ENCODE results near the gene S100A10. TPM values are rescaled to one million over a fixed set of nuclear protein-coding genes. Genes with fewer than 3 reads are reported as not detected.

S100A10 gene
- polyA plus RNA-seq, 1 experiment, result 200 TPM

DNA sequence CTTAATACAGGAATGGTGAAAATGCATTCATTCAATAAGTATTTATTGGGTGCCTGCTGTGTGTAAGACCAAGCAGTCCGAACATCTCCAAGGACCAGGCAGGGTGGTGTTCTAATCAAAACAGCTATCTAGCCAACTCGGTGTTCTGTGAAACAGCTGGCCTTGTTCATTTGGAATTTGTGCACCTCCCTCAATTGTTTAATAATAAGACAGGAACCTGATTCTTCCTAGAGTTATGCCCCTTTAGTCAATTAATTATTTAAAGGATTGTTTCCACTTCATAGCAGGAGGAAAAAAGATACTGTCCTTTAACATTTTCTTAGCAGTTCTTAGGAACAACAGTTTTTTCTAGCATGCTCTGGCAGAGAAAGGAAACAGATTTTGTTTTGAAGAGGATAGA lies 30.4 kb downstream of the S100A10 start:
- TF ChIP-seq, protein P1, sequence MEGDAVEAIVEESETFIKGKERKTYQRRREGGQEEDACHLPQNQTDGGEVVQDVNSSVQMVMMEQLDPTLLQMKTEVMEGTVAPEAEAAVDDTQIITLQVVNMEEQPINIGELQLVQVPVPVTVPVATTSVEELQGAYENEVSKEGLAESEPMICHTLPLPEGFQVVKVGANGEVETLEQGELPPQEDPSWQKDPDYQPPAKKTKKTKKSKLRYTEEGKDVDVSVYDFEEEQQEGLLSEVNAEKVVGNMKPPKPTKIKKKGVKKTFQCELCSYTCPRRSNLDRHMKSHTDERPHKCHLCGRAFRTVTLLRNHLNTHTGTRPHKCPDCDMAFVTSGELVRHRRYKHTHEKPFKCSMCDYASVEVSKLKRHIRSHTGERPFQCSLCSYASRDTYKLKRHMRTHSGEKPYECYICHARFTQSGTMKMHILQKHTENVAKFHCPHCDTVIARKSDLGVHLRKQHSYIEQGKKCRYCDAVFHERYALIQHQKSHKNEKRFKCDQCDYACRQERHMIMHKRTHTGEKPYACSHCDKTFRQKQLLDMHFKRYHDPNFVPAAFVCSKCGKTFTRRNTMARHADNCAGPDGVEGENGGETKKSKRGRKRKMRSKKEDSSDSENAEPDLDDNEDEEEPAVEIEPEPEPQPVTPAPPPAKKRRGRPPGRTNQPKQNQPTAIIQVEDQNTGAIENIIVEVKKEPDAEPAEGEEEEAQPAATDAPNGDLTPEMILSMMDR (IDR thresholded peaks at IDR 0.05; ENCODE audit: low read depth, low read length), result no peak
- ChIA-PET CTCF (interaction anchor here (0.6 to 10.7 kb wide), 3 partner anchors 23 to 36 kb away, joined by 3 to 223 read pairs (median 4); no protein-coding TSS in a partner anchor), POLR2A (no interaction called here)
- H3K27me3 ChIP-seq (ENCODE audit: control insufficient read depth, insufficient read depth, low read length), result peaks cover 4% of the 10 kb centered on the region
- no peak for DNase-seq (ENCODE audit: low read depth, low spot score)
- no peaks in the 10 kb centered on the region for H3K9me3 ChIP-seq (ENCODE audit: control insufficient read depth, insufficient read depth, low read length)
- H3K27ac ChIP-seq (ENCODE audit: low read depth, low read length), result no peak overlapping the region
- no peak overlapping the region for H3K4me3 ChIP-seq (ENCODE audit: low read depth, low read length)

DNA sequence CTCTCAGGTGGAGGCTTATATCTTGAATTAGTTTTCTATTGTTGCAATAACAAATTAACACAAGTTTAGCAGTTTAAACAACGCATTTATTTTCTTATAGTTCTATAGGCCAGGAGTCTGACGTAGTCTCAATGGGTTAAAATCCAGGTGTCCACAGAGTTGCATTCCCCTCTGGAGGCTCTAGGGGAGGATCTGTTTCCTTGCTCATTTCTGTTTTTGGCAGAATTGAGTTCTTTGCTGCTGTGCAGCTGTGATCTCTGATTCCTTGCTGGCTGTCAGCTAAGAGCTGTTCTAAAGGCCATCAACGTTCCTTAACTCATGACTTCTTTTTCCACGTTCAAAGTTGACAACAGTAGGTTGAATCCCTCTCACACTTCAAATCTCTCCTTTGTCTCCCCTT lies 31.8 kb downstream of the S100A10 start:
- Histone ChIP-seq H3K9me3 (ENCODE audit: control insufficient read depth, insufficient read depth, low read length) (no peaks in the 10 kb centered on the region), H3K4me3 (ENCODE audit: low read depth, low read length) (no peak overlapping the region), H3K27me3 (ENCODE audit: control insufficient read depth, insufficient read depth, low read length) (peaks cover 4% of the 10 kb centered on the region), H3K27ac (ENCODE audit: low read depth, low read length) (no peak overlapping the region)
- TF ChIP-seq, protein P1 (IDR thresholded peaks at IDR 0.05; ENCODE audit: low read depth, low read length), result no peak
- DNase-seq (ENCODE audit: low read depth, low spot score), result no peak
- CTCF ChIA-PET, result interaction anchor here (1.1 kb wide), 1 partner anchor 40 kb away, joined by 5 read pairs; no protein-coding TSS in a partner anchor
- POLR2A ChIA-PET, result no interaction called here

DNA sequence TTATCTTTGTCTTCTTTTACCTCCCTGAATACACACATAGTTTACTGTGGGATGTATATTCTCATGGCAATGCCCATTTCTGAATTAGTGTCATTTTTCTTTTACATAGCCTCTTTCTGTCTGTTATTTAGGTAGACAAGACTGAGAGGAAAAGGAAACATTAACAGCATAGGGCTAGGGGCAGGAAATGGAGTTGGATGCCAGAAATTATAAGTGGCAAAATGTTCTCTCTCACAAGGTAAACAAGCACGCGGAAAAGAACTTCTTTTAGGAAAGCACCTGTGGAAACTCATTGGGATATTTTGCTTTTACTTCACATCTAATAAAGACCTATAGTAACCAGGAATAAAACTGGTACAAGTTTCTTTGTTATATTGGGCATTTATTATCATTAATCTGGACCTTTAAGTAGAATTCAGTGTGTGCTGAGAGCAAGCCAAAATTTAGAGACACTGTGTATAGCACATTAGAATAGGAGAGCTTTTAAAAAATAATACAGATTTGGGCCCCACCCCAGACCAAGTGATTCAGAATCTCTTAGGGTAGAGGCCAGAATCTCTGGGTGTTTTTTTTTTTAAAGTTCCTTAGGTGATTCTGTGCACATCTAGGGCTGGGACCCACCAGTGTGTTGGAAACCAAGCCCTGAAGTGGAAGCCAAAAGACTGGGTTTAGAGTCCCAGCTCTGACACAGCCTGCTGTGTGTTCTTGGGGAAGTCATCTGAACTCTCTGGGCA lies 32.7 kb downstream of the S100A10 start:
- H3K4me3 ChIP-seq (ENCODE audit: low read depth, low read length), result no peak overlapping the region
- no peak for DNase-seq (ENCODE audit: low read depth, low spot score)
- POLR2A ChIA-PET, result interaction anchor here (0.7 kb wide), 1 partner anchor 31 kb away, joined by 3 read pairs; no protein-coding TSS in a partner anchor
- H3K9me3 ChIP-seq (ENCODE audit: control insufficient read depth, insufficient read depth, low read length), result no peaks in the 10 kb centered on the region
- H3K27me3 ChIP-seq (ENCODE audit: control insufficient read depth, insufficient read depth, low read length), result peaks cover 8% of the 10 kb centered on the region
- CTCF ChIA-PET, result interaction anchor here (1.1 kb wide), 1 partner anchor 41 kb away, joined by 5 read pairs; no protein-coding TSS in a partner anchor
- TF ChIP-seq, protein P1 (IDR thresholded peaks at IDR 0.05; ENCODE audit: low read depth, low read length), result no peak
- no peak overlapping the region for H3K27ac ChIP-seq (ENCODE audit: low read depth, low read length)

DNA sequence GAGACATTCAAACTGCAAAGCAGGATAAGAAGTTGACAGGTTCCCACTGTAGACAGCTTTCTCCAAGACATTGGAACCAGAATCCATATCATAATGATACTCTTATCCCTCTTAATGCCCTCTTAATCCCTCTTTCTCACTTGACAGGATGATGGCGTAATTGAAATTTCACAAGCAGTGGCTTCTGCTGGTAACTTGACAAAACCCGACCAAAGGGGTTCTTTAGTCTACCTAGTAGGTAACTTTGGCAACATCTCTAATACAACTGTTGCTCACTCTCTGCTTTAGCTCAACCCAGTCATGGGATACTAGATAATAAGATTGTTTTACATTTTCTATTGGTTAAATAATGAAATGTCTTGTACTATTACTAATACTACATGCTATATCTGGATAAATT lies 34.7 kb downstream of the S100A10 start:
- DNase-seq (ENCODE audit: low read depth, low spot score), result no peak
- Histone ChIP-seq H3K27me3 (ENCODE audit: control insufficient read depth, insufficient read depth, low read length) (peaks cover 11% of the 10 kb centered on the region), H3K27ac (ENCODE audit: low read depth, low read length) (no peak overlapping the region), H3K9me3 (ENCODE audit: control insufficient read depth, insufficient read depth, low read length) (no peaks in the 10 kb centered on the region), H3K4me3 (ENCODE audit: low read depth, low read length) (no peak overlapping the region)
- ChIA-PET CTCF (interaction anchor here (1.0 to 1.4 kb wide), 3 partner anchors 9 to 54 kb away, joined by 3 to 5 read pairs (median 4); no protein-coding TSS in a partner anchor), POLR2A (no interaction called here)
- TF ChIP-seq, protein P1 (IDR thresholded peaks at IDR 0.05; ENCODE audit: low read depth, low read length), result no peak

DNA sequence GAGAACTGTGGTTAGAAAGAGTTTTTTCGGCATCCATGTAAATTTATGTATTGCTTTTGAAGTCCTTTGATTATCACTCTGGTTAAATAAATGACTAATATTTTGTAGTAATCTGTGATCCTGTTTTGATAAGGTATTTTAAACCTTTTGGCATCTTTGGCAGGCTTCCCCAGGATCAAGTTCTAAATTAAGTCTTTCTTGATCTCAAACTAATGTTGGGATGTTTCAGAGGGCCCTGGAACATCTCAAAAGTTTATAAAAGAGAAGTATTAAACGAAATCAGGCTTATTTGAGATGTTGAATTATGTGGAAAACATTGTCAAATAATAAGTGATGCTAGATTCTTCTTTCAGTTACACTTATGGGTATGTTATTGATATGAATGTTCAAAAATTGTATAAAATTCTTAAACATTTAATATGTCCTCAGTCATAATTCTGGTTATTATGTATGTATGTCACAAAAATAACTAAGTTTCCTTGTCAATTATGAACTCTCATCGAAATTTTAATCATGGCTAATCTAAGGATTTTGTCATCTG lies 36.6 kb downstream of the S100A10 start:
- TF ChIP-seq, protein P1 (IDR thresholded peaks at IDR 0.05; ENCODE audit: low read depth, low read length), result no peak
- DNase-seq (ENCODE audit: low read depth, low spot score), result no peak
- Histone ChIP-seq H3K9me3 (ENCODE audit: control insufficient read depth, insufficient read depth, low read length) (no peaks in the 10 kb centered on the region), H3K4me3 (ENCODE audit: low read depth, low read length) (no peak overlapping the region), H3K27me3 (ENCODE audit: control insufficient read depth, insufficient read depth, low read length) (peaks cover 10% of the 10 kb centered on the region), H3K27ac (ENCODE audit: low read depth, low read length) (no peak overlapping the region)
- ChIA-PET POLR2A (no interaction called here), CTCF (no interaction called here)

Data from AG04450 (cell line).